Spleen (tissue), 7 donors: ENCODE measurements around the gene MYPN.

ENCODE experiments used
- CTCF ChIP-seq, 11 experiments: fragments of 200-600 bp in 7 of 11; fragments of 450-650 bp in 4 of 11; sonication (generic) in 4 of 11; IDR thresholded peaks in 8 of 11; conservative IDR thresholded peaks in 3 of 11; 1 replicate in 7 of 11; 2 replicates in 4 of 11; pipeline versions ENCODE4 v1.4.0 to v1.8.0; 2016 to 2021; ENCODE audit warnings: antibody characterized with exemption in 11 of 11, inconsistent platforms in 4 of 11, mild to moderate bottlenecking in 1 of 11
- POLR2A ChIP-seq, 3 donors: fragments of 450-650 bp; IDR thresholded peaks; one replicate each; pipeline ENCODE4 v1.5.1; 2017; ENCODE audit warnings: antibody characterized with exemption in 3 of 3, mild to moderate bottlenecking in 1 of 3
- donor health status: DM: no; HTN: no; CAD: no; lungs with moderate emphysema.
- donor health status: DM: no; HTN: no; CAD: no.
- donor health status: DM: no; HTN: no; CAD: no.

- TF ChIP-seq CTCF (IDR thresholded peaks at IDR 0.05 in 8 of 11, conservative IDR thresholded peaks at IDR 0.05 in 3 of 11) (no peak), POLR2A (IDR thresholded peaks at IDR 0.05) (no peak)
These were observed 3.5 kb downstream of the MYPN start for GRCh38 chr10:68112837-68113236.
